Measurements from ENCODE around the gene PANX3. TPM values are rescaled to one million over a fixed set of nuclear protein-coding genes. Genes with fewer than 3 reads are reported as not detected.

PANX3 gene
- polyA plus RNA-seq = not detected in 2 replicates
- polyA minus RNA-seq = not detected in 2 replicates

DNA sequence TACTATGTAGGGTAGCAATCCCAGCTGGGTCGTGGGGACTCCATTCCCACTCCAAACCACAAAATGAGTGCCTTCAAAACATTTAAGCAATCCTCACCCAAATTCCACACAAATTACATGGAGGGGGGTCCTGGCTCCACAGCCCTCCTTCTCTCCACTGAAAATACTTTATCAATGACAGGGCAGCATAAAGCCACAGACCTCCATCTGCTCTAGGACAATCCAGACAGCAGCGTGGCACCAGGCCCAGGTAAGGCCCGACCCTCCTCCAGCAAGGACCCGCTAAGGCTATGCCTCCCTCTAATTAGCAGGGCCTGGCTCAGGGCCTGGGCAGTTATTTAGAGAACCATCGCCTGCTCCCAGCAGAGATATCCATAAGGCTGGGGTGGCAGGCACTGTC is at the start of gene PANX3:
Gene PANX3, plus strand, starts transcription at position 365 of the 400 bp plus-strand sequence. CDS start 129 bp downstream, outside the sequence.
- no peak within 1 kb of the TSS for H3K4me3 ChIP-seq (ENCODE audit: low read length)
- no peaks in the 10 kb centered on the region for H3K9me2 ChIP-seq (ENCODE audit: insufficient read depth, low read length)
- H3K9me3 ChIP-seq (ENCODE audit: low read length) = no peaks in the 10 kb centered on the region
- TF ChIP-seq POLR2AphosphoS5 (IDR thresholded peaks at IDR 0.05) (no peak), EZH2 (IDR thresholded peaks at IDR 0.05; ENCODE audit: borderline replicate concordance, insufficient read depth, low read length, poor library complexity, severe bottlenecking) (no peak), EP300 (conservative IDR thresholded peaks at IDR 0.05; ENCODE audit: poor library complexity, severe bottlenecking) (no peak), SMC3 (conservative IDR thresholded peaks at IDR 0.05; ENCODE audit: poor library complexity) (no peak), TAF1 (IDR thresholded peaks at IDR 0.05; ENCODE audit: low read depth) (no peak)
- TF ChIP-seq, protein P1, sequence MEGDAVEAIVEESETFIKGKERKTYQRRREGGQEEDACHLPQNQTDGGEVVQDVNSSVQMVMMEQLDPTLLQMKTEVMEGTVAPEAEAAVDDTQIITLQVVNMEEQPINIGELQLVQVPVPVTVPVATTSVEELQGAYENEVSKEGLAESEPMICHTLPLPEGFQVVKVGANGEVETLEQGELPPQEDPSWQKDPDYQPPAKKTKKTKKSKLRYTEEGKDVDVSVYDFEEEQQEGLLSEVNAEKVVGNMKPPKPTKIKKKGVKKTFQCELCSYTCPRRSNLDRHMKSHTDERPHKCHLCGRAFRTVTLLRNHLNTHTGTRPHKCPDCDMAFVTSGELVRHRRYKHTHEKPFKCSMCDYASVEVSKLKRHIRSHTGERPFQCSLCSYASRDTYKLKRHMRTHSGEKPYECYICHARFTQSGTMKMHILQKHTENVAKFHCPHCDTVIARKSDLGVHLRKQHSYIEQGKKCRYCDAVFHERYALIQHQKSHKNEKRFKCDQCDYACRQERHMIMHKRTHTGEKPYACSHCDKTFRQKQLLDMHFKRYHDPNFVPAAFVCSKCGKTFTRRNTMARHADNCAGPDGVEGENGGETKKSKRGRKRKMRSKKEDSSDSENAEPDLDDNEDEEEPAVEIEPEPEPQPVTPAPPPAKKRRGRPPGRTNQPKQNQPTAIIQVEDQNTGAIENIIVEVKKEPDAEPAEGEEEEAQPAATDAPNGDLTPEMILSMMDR (IDR thresholded peaks at IDR 0.05; ENCODE audit: poor library complexity, severe bottlenecking) = no peak
- H3K79me2 ChIP-seq (replicated peaks; ENCODE audit: insufficient read depth, low read length) = no peaks in the 10 kb centered on the region
- H3F3A ChIP-seq (ENCODE audit: insufficient read depth, low read length, poor library complexity, severe bottlenecking) = no peaks in the 10 kb centered on the region
- no peaks in the 10 kb centered on the region for H4K20me1 ChIP-seq (ENCODE audit: insufficient read depth)
- no peaks in the 10 kb centered on the region for H3K27me3 ChIP-seq (ENCODE audit: insufficient read depth, low read depth, low read length)
- no peak within 1 kb of the TSS for H2AFZ ChIP-seq (ENCODE audit: low read depth, low read length)
- H3K9ac ChIP-seq (ENCODE audit: low read length) = no peak within 1 kb of the TSS
- no peak within 1 kb of the TSS for H3K4me2 ChIP-seq (ENCODE audit: low read length)
- H3K27ac ChIP-seq (ENCODE audit: low read length) = no peak within 1 kb of the TSS
- H3K36me3 ChIP-seq (ENCODE audit: insufficient read depth, low read length) = no peaks in the 10 kb centered on the region

- Histone ChIP-seq H2AFZ (ENCODE audit: low read depth, low read length) (no peak within 1 kb of the TSS), H3K4me2 (ENCODE audit: low read length) (no peak within 1 kb of the TSS), H3K36me3 (ENCODE audit: insufficient read depth, low read length) (no peaks in the 10 kb centered on the region), H4K20me1 (ENCODE audit: insufficient read depth) (no peaks in the 10 kb centered on the region), H3K9me3 (ENCODE audit: low read length) (no peaks in the 10 kb centered on the region), H3K4me3 (ENCODE audit: low read length) (no peak within 1 kb of the TSS), H3F3A (ENCODE audit: insufficient read depth, low read length, poor library complexity, severe bottlenecking) (no peaks in the 10 kb centered on the region), H3K79me2 (replicated peaks; ENCODE audit: insufficient read depth, low read length) (no peaks in the 10 kb centered on the region), H3K9ac (ENCODE audit: low read length) (no peak within 1 kb of the TSS), H3K27ac (ENCODE audit: low read length) (no peak within 1 kb of the TSS), H3K27me3 (ENCODE audit: insufficient read depth, low read depth, low read length) (no peaks in the 10 kb centered on the region), H3K9me2 (ENCODE audit: insufficient read depth, low read length) (no peaks in the 10 kb centered on the region)
- TF ChIP-seq EP300 (conservative IDR thresholded peaks at IDR 0.05; ENCODE audit: poor library complexity, severe bottlenecking) (no peak), REST (IDR thresholded peaks at IDR 0.05; ENCODE audit: borderline replicate concordance) (no peak), SMC3 (conservative IDR thresholded peaks at IDR 0.05; ENCODE audit: poor library complexity) (no peak), TAF1 (IDR thresholded peaks at IDR 0.05; ENCODE audit: low read depth) (no peak), RAD21 (conservative IDR thresholded peaks at IDR 0.05) (no peak), MXI1 (conservative IDR thresholded peaks at IDR 0.05; ENCODE audit: poor library complexity, severe bottlenecking) (no peak), POLR2AphosphoS5 (IDR thresholded peaks at IDR 0.05) (no peak), EZH2 (IDR thresholded peaks at IDR 0.05; ENCODE audit: borderline replicate concordance, insufficient read depth, low read length, poor library complexity, severe bottlenecking) (no peak)
- TF ChIP-seq, protein P1 (IDR thresholded peaks at IDR 0.05; ENCODE audit: poor library complexity, severe bottlenecking) = no peak
These were observed 41.5 kb upstream of the PANX3 start, which contains the start of gene OR8A1 for GRCh38 chr11:124569697-124570096. Gene OR8A1 (plus strand): TSS chr11:124569997. CDS start chr11:124570120, 123 bp downstream.

Data from neural cell (in vitro differentiated cells).